ENCODE results near the gene TTBK2. TPM values are rescaled to one million over a fixed set of nuclear protein-coding genes. Genes with fewer than 3 reads are reported as not detected.
A peak's percentile ranks its signal among the peaks of the same experiment; 100 is the strongest.

The TTBK2 gene
- total RNA-seq, 1 donor: 14.2 TPM

- Histone ChIP-seq H3K4me1 (ENCODE audit: insufficient read depth, low read length) (peaks cover 17% of the 10 kb centered on the region), H3K27me3 (ENCODE audit: insufficient read depth, low read length) (no peaks in the 10 kb centered on the region), H3K4me3 (ENCODE audit: low read length) (peak overlapping the region; percentile 86)
These were observed 184.3 kb downstream of the TTBK2 start for GRCh38 chr15:42736178-42736792.

DNA sequence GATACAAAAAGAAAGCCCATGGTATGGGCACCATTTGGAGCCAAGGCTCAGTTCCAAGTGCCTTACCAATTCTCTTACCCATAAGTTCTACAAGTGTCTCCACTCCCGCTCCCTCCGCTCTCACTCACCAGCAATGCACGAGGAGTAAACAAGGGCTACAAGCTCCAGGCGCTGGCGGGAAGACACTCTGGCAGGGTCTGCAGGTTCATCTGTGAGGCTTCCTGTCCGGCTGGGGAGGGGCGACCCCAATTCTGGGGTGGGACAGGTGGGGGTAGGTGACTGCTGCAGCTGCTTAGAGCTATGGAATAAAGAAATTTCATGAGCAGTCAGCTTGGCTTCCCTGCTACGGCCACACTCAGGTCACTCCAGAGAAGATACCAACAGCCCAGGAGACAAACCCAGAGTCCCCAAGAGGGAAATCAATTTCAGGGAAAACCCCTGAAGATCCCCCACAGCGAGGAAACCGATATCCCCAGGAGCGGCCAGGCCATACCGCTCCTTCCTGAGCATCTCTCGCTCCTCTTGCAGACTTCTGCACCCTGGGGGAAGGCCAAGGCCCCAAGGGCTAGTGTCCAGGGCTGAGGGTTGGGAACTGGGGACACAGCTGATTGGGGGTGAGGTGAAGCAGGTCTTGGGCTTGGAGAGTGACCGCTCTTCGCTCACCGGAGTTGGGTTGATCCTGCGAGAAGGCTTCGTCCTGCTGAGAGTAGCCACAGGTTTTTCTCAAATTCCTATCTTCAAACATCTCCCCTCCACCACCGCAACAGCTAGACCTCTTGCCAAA lies 185.0 kb downstream of the TTBK2 start:
- H3K27me3 ChIP-seq (ENCODE audit: insufficient read depth, low read length): no peaks in the 10 kb centered on the region

More at GRCh38 chr15:42736178-42736792, 184.3 kb downstream of the TTBK2 start:
- H3K9me3 ChIP-seq (ENCODE audit: low read depth, low read length): no peaks in the 10 kb centered on the region

GRCh38 chr15:42734076-42734672 lies 186.4 kb downstream of the TTBK2 start:
- H3K4me1 ChIP-seq (ENCODE audit: insufficient read depth, low read length): peaks cover 17% of the 10 kb centered on the region
- H3K27me3 ChIP-seq (ENCODE audit: insufficient read depth, low read length): no peaks in the 10 kb centered on the region
- H3K9me3 ChIP-seq (ENCODE audit: low read depth, low read length): no peaks in the 10 kb centered on the region
- no peak overlapping the region for H3K4me3 ChIP-seq (ENCODE audit: low read length)

More for the DNA sequence above, 185.0 kb downstream of the TTBK2 start:
- Histone ChIP-seq H3K4me1 (ENCODE audit: insufficient read depth, low read length) (peaks cover 17% of the 10 kb centered on the region), H3K9me3 (ENCODE audit: low read depth, low read length) (no peaks in the 10 kb centered on the region), H3K4me3 (ENCODE audit: low read length) (peak overlapping the region; percentile 86)

GRCh38 chr15:42733027-42733426 lies 187.6 kb downstream of the TTBK2 start:
- no peaks in the 10 kb centered on the region for H3K9me3 ChIP-seq (ENCODE audit: low read depth, low read length)
- H3K27me3 ChIP-seq (ENCODE audit: insufficient read depth, low read length): no peaks in the 10 kb centered on the region
- H3K4me1 ChIP-seq (ENCODE audit: insufficient read depth, low read length): peaks cover 17% of the 10 kb centered on the region
- no peak overlapping the region for H3K4me3 ChIP-seq (ENCODE audit: low read length)

DNA sequence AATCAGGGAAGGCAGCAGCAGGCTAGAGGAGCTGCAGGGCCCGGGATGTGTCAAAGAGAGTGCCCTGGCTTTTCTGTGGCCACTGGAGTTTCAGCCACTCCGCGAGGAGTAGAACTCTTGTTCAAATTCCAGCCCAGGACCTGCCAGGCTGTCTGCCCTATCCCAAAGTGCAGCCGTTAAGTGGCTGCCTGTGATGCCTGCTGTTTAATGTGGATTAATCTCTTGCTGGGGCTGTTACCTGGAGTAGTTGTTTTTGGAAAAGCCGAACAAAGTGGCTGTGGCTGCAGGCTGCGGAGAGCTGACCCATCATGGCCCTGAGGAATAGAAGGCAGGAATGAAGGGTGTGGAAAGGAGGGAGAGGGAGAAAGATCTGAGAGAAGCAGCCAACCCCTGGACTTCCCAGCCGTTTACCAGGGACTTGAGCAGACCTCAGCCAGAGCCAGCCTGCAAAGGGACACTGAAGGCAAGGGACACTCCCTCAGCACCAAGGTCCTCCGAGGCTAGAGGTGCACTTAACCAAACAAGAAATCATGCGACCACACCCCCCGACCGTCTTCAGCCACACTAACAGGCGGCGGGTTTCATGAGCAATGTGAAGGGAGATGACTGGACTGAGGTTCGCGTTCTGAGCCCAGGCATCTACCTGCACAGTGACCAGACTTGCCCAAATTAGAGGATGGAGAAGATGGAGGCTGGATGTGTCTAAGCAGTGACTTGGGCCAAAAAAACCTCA lies 188.3 kb downstream of the TTBK2 start:
- peaks cover 12% of the 10 kb centered on the region for H3K4me1 ChIP-seq (ENCODE audit: insufficient read depth, low read length)
- H3K9me3 ChIP-seq (ENCODE audit: low read depth, low read length): no peaks in the 10 kb centered on the region
- no peaks in the 10 kb centered on the region for H3K27me3 ChIP-seq (ENCODE audit: insufficient read depth, low read length)

DNA sequence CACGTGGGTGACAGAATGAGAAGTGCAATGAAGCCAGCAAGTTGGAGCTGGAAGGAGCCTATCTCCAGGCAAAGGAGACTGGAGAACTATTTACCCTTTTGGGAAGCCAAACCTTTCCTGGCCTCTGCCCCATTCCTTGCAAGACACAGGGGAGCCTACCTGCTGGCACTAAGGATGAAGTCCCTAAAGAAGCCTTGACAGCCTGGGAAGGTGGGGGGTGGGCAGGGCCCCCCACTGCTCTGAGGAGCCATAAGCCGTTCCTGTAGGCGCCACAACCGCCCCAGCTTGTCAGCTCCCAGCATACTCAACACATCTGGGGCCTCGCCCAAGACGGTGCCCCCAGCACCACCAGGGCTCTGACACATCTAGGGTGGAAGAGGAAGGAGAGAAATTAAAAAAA lies 189.1 kb downstream of the TTBK2 start:
- H3K4me3 ChIP-seq (ENCODE audit: low read length): no peak overlapping the region
- H3K9me3 ChIP-seq (ENCODE audit: low read depth, low read length): no peaks in the 10 kb centered on the region
- peaks cover 10% of the 10 kb centered on the region for H3K4me1 ChIP-seq (ENCODE audit: insufficient read depth, low read length)
- no peaks in the 10 kb centered on the region for H3K27me3 ChIP-seq (ENCODE audit: insufficient read depth, low read length)

More for the DNA sequence above, 188.3 kb downstream of the TTBK2 start:
- H3K4me3 ChIP-seq (ENCODE audit: low read length): no peak overlapping the region

DNA sequence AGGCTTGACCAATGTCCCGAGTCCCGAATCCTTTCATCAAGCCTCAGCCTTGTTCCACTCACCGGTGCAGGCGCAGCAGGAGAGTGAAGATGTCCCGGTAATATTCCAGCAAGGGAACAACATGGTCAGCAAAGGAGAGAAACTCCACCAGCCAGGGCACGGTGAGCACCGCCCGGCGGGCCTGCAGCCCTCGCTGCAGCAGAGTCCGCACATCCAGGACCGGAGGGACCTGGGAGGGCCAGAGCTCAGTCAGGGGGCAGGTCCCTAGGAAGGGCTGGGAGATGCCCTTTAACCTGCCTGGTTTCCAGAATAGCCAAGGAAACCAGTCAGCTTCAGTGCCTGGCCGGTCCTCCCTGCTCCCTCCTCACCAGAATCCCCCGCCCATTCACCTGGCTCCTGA lies 190.0 kb downstream of the TTBK2 start:
- H3K9me3 ChIP-seq (ENCODE audit: low read depth, low read length): no peaks in the 10 kb centered on the region
- no peaks in the 10 kb centered on the region for H3K27me3 ChIP-seq (ENCODE audit: insufficient read depth, low read length)
- H3K4me1 ChIP-seq (ENCODE audit: insufficient read depth, low read length): peaks cover 2% of the 10 kb centered on the region
- H3K4me3 ChIP-seq (ENCODE audit: low read length): no peak overlapping the region

- H3K27me3 ChIP-seq (ENCODE audit: insufficient read depth, low read length): no peaks in the 10 kb centered on the region
- no peaks in the 10 kb centered on the region for H3K9me3 ChIP-seq (ENCODE audit: low read depth, low read length)
- H3K4me1 ChIP-seq (ENCODE audit: insufficient read depth, low read length): no peaks in the 10 kb centered on the region
These were observed 190.4 kb downstream of the TTBK2 start for GRCh38 chr15:42730135-42730534.

GRCh38 chr15:42729409-42729808 lies 191.2 kb downstream of the TTBK2 start:
- Histone ChIP-seq H3K9me3 (ENCODE audit: low read depth, low read length) (no peaks in the 10 kb centered on the region), H3K27me3 (ENCODE audit: insufficient read depth, low read length) (no peaks in the 10 kb centered on the region), H3K4me1 (ENCODE audit: insufficient read depth, low read length) (no peaks in the 10 kb centered on the region), H3K4me3 (ENCODE audit: low read length) (no peak overlapping the region)

More at GRCh38 chr15:42730135-42730534, 190.4 kb downstream of the TTBK2 start:
- H3K4me3 ChIP-seq (ENCODE audit: low read length): no peak overlapping the region

- no peaks in the 10 kb centered on the region for H3K4me1 ChIP-seq (ENCODE audit: insufficient read depth, low read length)
- H3K4me3 ChIP-seq (ENCODE audit: low read length): no peak overlapping the region
- H3K27me3 ChIP-seq (ENCODE audit: insufficient read depth, low read length): no peaks in the 10 kb centered on the region
- H3K9me3 ChIP-seq (ENCODE audit: low read depth, low read length): no peaks in the 10 kb centered on the region
These were observed 191.6 kb downstream of the TTBK2 start for GRCh38 chr15:42728972-42729371.

GRCh38 chr15:42728560-42728959 lies 192.0 kb downstream of the TTBK2 start:
- Histone ChIP-seq H3K4me3 (ENCODE audit: low read length) (no peak overlapping the region), H3K27me3 (ENCODE audit: insufficient read depth, low read length) (no peaks in the 10 kb centered on the region), H3K9me3 (ENCODE audit: low read depth, low read length) (no peaks in the 10 kb centered on the region), H3K4me1 (ENCODE audit: insufficient read depth, low read length) (no peaks in the 10 kb centered on the region)

DNA sequence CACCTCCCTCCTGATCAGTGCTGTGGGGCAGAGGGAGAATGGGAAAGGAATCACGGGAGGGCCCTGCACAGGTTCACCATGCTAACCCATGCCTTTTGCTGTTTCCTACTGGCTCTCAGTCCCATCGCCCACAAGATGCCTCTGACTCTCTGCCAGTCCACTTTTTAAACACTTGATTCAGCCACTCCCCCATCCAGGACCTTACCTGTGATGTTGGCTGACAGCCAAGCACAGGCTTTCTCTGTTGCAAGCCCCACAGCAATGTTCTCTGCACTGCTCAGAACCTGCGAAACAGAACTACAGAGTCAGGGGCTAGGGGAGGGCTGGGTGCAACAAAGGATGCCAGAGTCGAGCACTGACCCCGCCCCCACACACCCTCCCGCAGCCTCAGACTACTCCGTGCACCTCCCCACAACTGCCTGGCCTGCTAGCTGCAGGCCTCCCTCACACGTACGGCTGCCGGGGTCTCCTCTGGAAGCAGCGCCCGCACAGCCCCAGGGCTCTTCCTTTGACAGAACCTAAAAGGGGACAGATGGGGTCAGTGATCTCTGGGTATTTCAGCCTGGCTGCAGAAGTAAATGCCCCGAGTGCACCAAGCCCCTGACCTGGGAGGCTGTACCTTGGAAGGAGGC lies 192.7 kb downstream of the TTBK2 start:
- no peaks in the 10 kb centered on the region for H3K9me3 ChIP-seq (ENCODE audit: low read depth, low read length)
- H3K4me1 ChIP-seq (ENCODE audit: insufficient read depth, low read length): no peaks in the 10 kb centered on the region
- H3K4me3 ChIP-seq (ENCODE audit: low read length): no peak overlapping the region
- H3K27me3 ChIP-seq (ENCODE audit: insufficient read depth, low read length): no peaks in the 10 kb centered on the region

DNA sequence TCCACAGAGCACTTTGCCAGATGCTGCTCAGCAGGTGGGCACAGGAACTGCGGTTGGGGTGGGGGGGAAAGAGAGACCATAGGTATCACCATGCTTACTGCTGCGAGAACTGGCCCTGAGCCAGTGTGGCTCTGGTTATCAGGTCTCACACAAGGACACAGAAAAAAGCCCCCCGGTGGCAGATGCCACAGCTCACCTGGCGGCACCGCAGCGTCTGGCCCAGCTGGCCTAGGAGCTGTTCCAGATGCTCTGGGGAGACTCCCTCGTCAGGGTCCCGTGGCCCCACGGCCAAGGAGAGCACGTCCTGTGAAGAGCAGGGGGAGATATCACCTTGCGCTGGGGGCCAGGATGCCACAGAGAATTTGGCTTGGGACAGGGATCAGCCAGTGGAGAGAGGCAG lies 194.5 kb downstream of the TTBK2 start:
- Histone ChIP-seq H3K27me3 (ENCODE audit: insufficient read depth, low read length) (no peaks in the 10 kb centered on the region), H3K9me3 (ENCODE audit: low read depth, low read length) (no peaks in the 10 kb centered on the region), H3K4me1 (ENCODE audit: insufficient read depth, low read length) (no peaks in the 10 kb centered on the region), H3K4me3 (ENCODE audit: low read length) (no peak overlapping the region)

GRCh38 chr15:42725331-42725903 lies 195.2 kb downstream of the TTBK2 start:
- Histone ChIP-seq H3K27me3 (ENCODE audit: insufficient read depth, low read length) (no peaks in the 10 kb centered on the region), H3K4me3 (ENCODE audit: low read length) (no peak overlapping the region), H3K9me3 (ENCODE audit: low read depth, low read length) (no peaks in the 10 kb centered on the region), H3K4me1 (ENCODE audit: insufficient read depth, low read length) (no peaks in the 10 kb centered on the region)

All from mononuclear cell (primary cell).